ENCODE measurements around the gene RBM44.

GRCh38 chr2:237757616-237758015 is 41.0 kb upstream of the RBM44 start:
- TF ChIP-seq CTCF (IDR thresholded peaks at IDR 0.05 in 4 of 5, conservative IDR thresholded peaks at IDR 0.05 in 1 of 5) (no peak), POLR2A (IDR thresholded peaks at IDR 0.05) (no peak)

Data from gastrocnemius medialis (tissue), 4 donors.